H1 (cell line): ENCODE results near the gene UROD. TPM values are rescaled to one million over a fixed set of nuclear protein-coding genes. Genes with fewer than 3 reads are reported as not detected.

Experiments used
- CTCF ChIA-PET: fragments of 300-600 bp; sonication (Branson Sonifier 250); formaldehyde crosslinking; loops from one replicate; lab custom pipeline; 2021; ENCODE audit not compliant: partially characterized antibody; lab: Charles Lee
- POLR2A ChIA-PET: fragments of 300-600 bp; sonication (Branson Sonifier 250); formaldehyde crosslinking; loops from one replicate; lab custom pipeline; 2021; ENCODE audit warnings: inconsistent platforms; ENCODE audit not compliant: partially characterized antibody; lab: Charles Lee
- DNase-seq, 2 experiments: peaks; one replicate each; pipeline versions ENCODE4 v3.0.0 to v3.0.0-alpha.2; 2010 to 2022; ENCODE audit warnings: low spot score in 2 of 2, low read depth in 1 of 2, mixed read lengths in 1 of 2
- FAIRE-seq: peaks from 2 replicates; lab custom pipeline; 2011; peaks lifted over from hg19 to GRCh38; lab: Jason Lieb, UNC
- H2AFZ ChIP-seq: 2 replicates; pipeline ENCODE4 v1.8.1; 2012; ENCODE audit warnings: low read length, inconsistent platforms
- H2AK5ac ChIP-seq: 2 replicates; pipeline ENCODE4 v1.6.1; 2013; ENCODE audit warnings: low read depth, low read length
- H2BK120ac ChIP-seq: replicated peaks from 2 replicates; pipeline ENCODE3; 2013; ENCODE audit warnings: low read depth, low read length, inconsistent platforms
- H2BK12ac ChIP-seq: 2 replicates; pipeline ENCODE4 v1.6.1; 2013; ENCODE audit warnings: low read depth, low read length
- H2BK15ac ChIP-seq: 2 replicates; pipeline ENCODE4 v1.6.1; 2013; ENCODE audit warnings: low read length
- H2BK20ac ChIP-seq: 2 replicates; pipeline ENCODE4 v1.6.1; 2013; ENCODE audit warnings: low read length
- H2BK5ac ChIP-seq: 2 replicates; pipeline ENCODE4 v1.6.1; 2013; ENCODE audit warnings: low read depth, low read length
- H3K14ac ChIP-seq: 2 replicates; pipeline ENCODE4 v1.6.1; 2013; ENCODE audit warnings: inconsistent platforms; ENCODE audit not compliant: insufficient read length
- H3K18ac ChIP-seq: 2 replicates; pipeline ENCODE4 v1.6.1; 2013; ENCODE audit warnings: low read length; ENCODE audit errors: extremely low read depth
- H3K23ac ChIP-seq: 2 replicates; pipeline ENCODE4 v1.6.1; 2013; ENCODE audit warnings: inconsistent platforms; ENCODE audit not compliant: insufficient read length
- H3K23me2 ChIP-seq: 2 replicates; pipeline ENCODE4 v1.6.1; 2013; ENCODE audit warnings: low read depth, low read length
- H3K27ac ChIP-seq: 2 replicates; pipeline ENCODE4 v1.6.1; 2011; ENCODE audit warnings: low read depth, low read length, inconsistent platforms
- H3K27me3 ChIP-seq, 4 experiments: replicated peaks in 1 of 4; 1 replicate in 1 of 4; 2 replicates in 3 of 4; pipeline versions ENCODE4 v1.6.1 to v1.8.1; 2011 to 2013; ENCODE audit warnings: low read length in 3 of 4, mild to moderate bottlenecking in 3 of 4, inconsistent platforms in 2 of 4, mixed read lengths in 2 of 4, moderate library complexity in 1 of 4; ENCODE audit not compliant: control insufficient read depth in 3 of 4, insufficient read depth in 3 of 4; ENCODE audit errors: extremely low read depth in 1 of 4
- H3K36me3 ChIP-seq, 4 experiments: 2 replicates each; pipeline versions ENCODE4 v1.6.1 to v1.8.1; 2011 to 2013; ENCODE audit warnings: mild to moderate bottlenecking in 4 of 4, low read length in 3 of 4, moderate library complexity in 2 of 4, control low read depth in 1 of 4, inconsistent platforms in 1 of 4; ENCODE audit not compliant: insufficient read depth in 4 of 4, control insufficient read depth in 2 of 4
- H3K4ac ChIP-seq: replicated peaks from 2 replicates; pipeline ENCODE3; 2013; ENCODE audit warnings: low read length, low read depth, mixed read lengths, inconsistent platforms; ENCODE audit not compliant: insufficient read length
- H3K4me1 ChIP-seq, 4 experiments: replicated peaks in 1 of 4; 1 replicate in 1 of 4; 2 replicates in 3 of 4; pipeline versions ENCODE4 v1.6.1 to v1.8.1; 2011 to 2013; ENCODE audit warnings: low read length in 3 of 4, inconsistent platforms in 2 of 4, mixed read lengths in 1 of 4; ENCODE audit not compliant: insufficient read depth in 4 of 4, control insufficient read depth in 3 of 4
- H3K4me2 ChIP-seq, 2 experiments: 2 replicates each; pipeline versions ENCODE4 v1.6.1 to v1.8.1; 2011 to 2013; ENCODE audit warnings: low read depth in 2 of 2, low read length in 2 of 2, control low read depth in 1 of 2, inconsistent platforms in 1 of 2, mild to moderate bottlenecking in 1 of 2; ENCODE audit not compliant: insufficient read depth in 1 of 2
- H3K4me3 ChIP-seq, 4 experiments: fragments of 200-600, 300-600 bp in 1 of 4; sonication (generic), shearing (Covaris generic), sonication (Bioruptor Twin) in 1 of 4; 2 replicates each; pipeline versions ENCODE4 v1.5.1 to v1.8.1; 2011 to 2016; ENCODE audit warnings: low read length in 4 of 4, low read depth in 3 of 4, control low read depth in 2 of 4, inconsistent platforms in 2 of 4, mild to moderate bottlenecking in 2 of 4, mixed read lengths in 1 of 4, moderate library complexity in 1 of 4; ENCODE audit not compliant: insufficient read depth in 2 of 4; ENCODE audit errors: extremely low read depth in 1 of 4
- H3K56ac ChIP-seq: replicated peaks from 2 replicates; pipeline ENCODE3; 2013; ENCODE audit warnings: low read depth, mild to moderate bottlenecking, mixed read lengths, low read length, inconsistent platforms; ENCODE audit not compliant: insufficient read length
- H3K79me1 ChIP-seq: 2 replicates; pipeline ENCODE4 v1.6.1; 2013; ENCODE audit warnings: low read depth, low read length, control low read depth
- H3K79me2 ChIP-seq, 2 experiments: 2 replicates each; pipeline versions ENCODE4 v1.6.1 to v1.8.1; 2012 to 2013; ENCODE audit warnings: low read length in 2 of 2, mild to moderate bottlenecking in 2 of 2, inconsistent platforms in 1 of 2; ENCODE audit not compliant: insufficient read depth in 2 of 2, control insufficient read depth in 1 of 2
- H3K9ac ChIP-seq, 4 experiments: replicated peaks in 1 of 4; 1 replicate in 1 of 4; 2 replicates in 3 of 4; pipeline versions ENCODE4 v1.6.1 to v1.8.1; 2011 to 2013; ENCODE audit warnings: low read depth in 3 of 4, low read length in 3 of 4, control low read depth in 2 of 4, mild to moderate bottlenecking in 2 of 4, moderate library complexity in 2 of 4, inconsistent platforms in 1 of 4; ENCODE audit errors: extremely low read depth in 1 of 4
- H3K9me3 ChIP-seq, 2 experiments: 2 replicates each; pipeline versions ENCODE4 v1.6.1 to v1.8.1; 2012 to 2013; ENCODE audit warnings: mild to moderate bottlenecking in 2 of 2, moderate library complexity in 2 of 2, control low read depth in 1 of 2, inconsistent platforms in 1 of 2, low read depth in 1 of 2, low read length in 1 of 2, mixed read lengths in 1 of 2; ENCODE audit not compliant: insufficient read depth in 2 of 2
- H4K20me1 ChIP-seq, 2 experiments: replicated peaks in 1 of 2; 2 replicates each; pipeline versions ENCODE3 to v1.8.1; 2011 to 2013; ENCODE audit warnings: inconsistent platforms in 2 of 2, low read length in 2 of 2, mild to moderate bottlenecking in 1 of 2; ENCODE audit not compliant: insufficient read depth in 2 of 2, control insufficient read depth in 1 of 2
- H4K5ac ChIP-seq: 2 replicates; pipeline ENCODE4 v1.6.1; 2013; ENCODE audit warnings: low read length, low read depth, mixed read lengths, inconsistent platforms; ENCODE audit not compliant: insufficient read length
- H4K8ac ChIP-seq: 2 replicates; pipeline ENCODE4 v1.8.0; 2013; ENCODE audit warnings: mild to moderate bottlenecking, moderate library complexity, low read length, inconsistent platforms; ENCODE audit not compliant: insufficient read depth; ENCODE audit errors: extremely low read depth
- H4K91ac ChIP-seq: replicated peaks from 2 replicates; pipeline ENCODE3; 2013; ENCODE audit warnings: low read length, mixed read lengths, inconsistent platforms; ENCODE audit not compliant: insufficient read length
- ATF2 ChIP-seq: IDR thresholded peaks from 2 replicates; pipeline ENCODE4 v1.6.1; 2012; ENCODE audit warnings: low read length, inconsistent platforms
- E2F6 ChIP-seq: IDR thresholded peaks from 2 replicates; pipeline ENCODE4 v1.6.1; 2012; ENCODE audit warnings: inconsistent platforms
- WGBS, 2 experiments: shearing (Covaris generic) in 1 of 2; methylation state at CpG; one replicate each; pipeline versions ENCODE4 v1.1.6 to v1.1.7; 2013 to 2015; ENCODE audit warnings: low lambda C conversion rate in 2 of 2, mixed read lengths in 2 of 2, inconsistent platforms in 1 of 2, low coverage in 1 of 2, missing lambda C conversion rate in 1 of 2; ENCODE audit not compliant: insufficient replicate concordance in 2 of 2, insufficient coverage in 1 of 2, insufficient read length in 1 of 2; ENCODE audit errors: extremely low coverage in 1 of 2, missing lambda C conversion rate in 1 of 2; 5-methylcytosine and 5-hydroxymethylcytosine counted together
- polyA plus RNA-seq, 7 experiments: library from polyadenylated mRNA; depleted of rRNA in 3 of 7; stranded (reverse) in 5 of 7; unstranded in 2 of 7; fragments of >200 nt in 5 of 7; fragments of 200-250 nt in 2 of 7; gene quantifications; 1 replicate in 5 of 7; 2 replicates in 1 of 7; 4 replicates in 1 of 7; pipeline versions ENCODE4 v1.2.1 to v1.2.3, GENCODE V29; 2011 to 2013; ENCODE audit warnings: missing spikeins in 2 of 7, mixed read lengths in 2 of 7
- total RNA-seq: library from RNA; stranded (reverse); fragmentation: NEBNext Ultra II Directional; extraction: Animal tissue kit (Norgen Biotek cat#: 25700); gene quantifications from 2 replicates; pipeline ENCODE4 v1.2.1, GENCODE V29; 2021

The UROD gene
- total and polyA plus RNA-seq, 2 of the 8 experiments (the other 6 are each of a cell fraction or from before 2014, with no cell fraction given): 86.6 to 220 TPM

- no peak overlapping the region for H3K27ac ChIP-seq
- POLR2A ChIA-PET: no interaction called here
These were observed 41.7 kb upstream of the UROD start for GRCh38 chr1:44970317-44970716.

More at GRCh38 chr1:44970317-44970716, 41.7 kb upstream of the UROD start:
- no peak overlapping the region for H3K14ac ChIP-seq
- no peak for FAIRE-seq
- no peak overlapping the region for H2AK5ac ChIP-seq
- H3K23me2 ChIP-seq: no peaks in the 10 kb centered on the region
- H3K4ac ChIP-seq: no peak overlapping the region
- H3K27me3 ChIP-seq: no peaks in the 10 kb centered on the region
- no peak overlapping the region for H4K91ac ChIP-seq
- H2BK20ac ChIP-seq: no peak overlapping the region
- H3K9me3 ChIP-seq: no peaks in the 10 kb centered on the region
- H3K4me3 ChIP-seq: no peak overlapping the region
- H3K4me2 ChIP-seq: no peak overlapping the region
- H2AFZ ChIP-seq: no peak overlapping the region
- H3K79me1 ChIP-seq: no peaks in the 10 kb centered on the region
- H3K56ac ChIP-seq: no peak overlapping the region
- no peak overlapping the region for H2BK12ac ChIP-seq
- H4K20me1 ChIP-seq: no peaks in the 10 kb centered on the region
- no peaks in the 10 kb centered on the region; a peak in 1 of 8 replicates for H3K36me3 ChIP-seq
- no peak overlapping the region for H2BK15ac ChIP-seq
- no peak overlapping the region for H2BK120ac ChIP-seq
- TF ChIP-seq E2F6: no peak
- TF ChIP-seq ATF2: no peak
- H4K5ac ChIP-seq: no peak overlapping the region
- CTCF ChIA-PET: interaction anchor here (0.6 to 1.3 kb wide), 3 partner anchors 25 to 523 kb away, joined by 3 to 5 read pairs (median 3); no protein-coding TSS in a partner anchor
- no peak overlapping the region for H3K18ac ChIP-seq
- H3K79me2 ChIP-seq: no peaks in the 10 kb centered on the region
- no peaks in the 10 kb centered on the region for H3K4me1 ChIP-seq
- H3K23ac ChIP-seq: no peak overlapping the region
- H2BK5ac ChIP-seq: no peak overlapping the region
- 87% methylated on average over 4 of the region's 4 CpGs; no CpG with 5 or more reads in 1 of the 2 experiments for WGBS, 2 experiments
- no peak overlapping the region for H3K9ac ChIP-seq
- no peak overlapping the region for H4K8ac ChIP-seq
- no peak for DNase-seq
